EL (cell line): ENCODE measurements around the gene AFDN.

Experiments used
- DNase-seq: peaks from one replicate; pipeline ENCODE4 v3.0.0-alpha.2; 2016

Gene AFDN

GRCh38 chr6:167881327-167881726, 54.6 kb downstream of the AFDN start:
- DNase-seq, result no peak

GRCh38 chr6:167882244-167882643, 55.5 kb downstream of the AFDN start:
- no peak for DNase-seq

- no peak for DNase-seq
Measured at GRCh38 chr6:167888098-167888497, 61.4 kb downstream of the AFDN start.

- peak; percentile 39 for DNase-seq
Measured at GRCh38 chr6:167892835-167893815, 66.4 kb downstream of the AFDN start.

- DNase-seq, result no peak
Measured at GRCh38 chr6:167894965-167895364, 68.3 kb downstream of the AFDN start.

GRCh38 chr6:167896648-167897047, 69.9 kb downstream of the AFDN start:
- no peak for DNase-seq

- peak; percentile 30 for DNase-seq
Measured at GRCh38 chr6:167898673-167899311, 72.1 kb downstream of the AFDN start.

- DNase-seq, result no peak
Measured at GRCh38 chr6:167904791-167905190, 78.1 kb downstream of the AFDN start.

GRCh38 chr6:167906899-167907298, 80.2 kb downstream of the AFDN start:
- no peak for DNase-seq

- peak; percentile 27 for DNase-seq
Measured at GRCh38 chr6:167907837-167908681, 81.3 kb downstream of the AFDN start.

GRCh38 chr6:167910007-167910406, 83.3 kb downstream of the AFDN start:
- DNase-seq, result no peak

GRCh38 chr6:167910652-167911051, 83.9 kb downstream of the AFDN start:
- DNase-seq, result no peak

- no peak for DNase-seq
Measured at GRCh38 chr6:167912494-167912893, 85.8 kb downstream of the AFDN start.

- DNase-seq, result no peak
Measured at GRCh38 chr6:167913699-167914098, 87.0 kb downstream of the AFDN start.

GRCh38 chr6:167915139-167915538, 88.4 kb downstream of the AFDN start:
- no peak for DNase-seq

GRCh38 chr6:167917551-167918154, 90.9 kb downstream of the AFDN start:
- no peak for DNase-seq

- no peak for DNase-seq
Measured at GRCh38 chr6:167918548-167919278, 92.0 kb downstream of the AFDN start.

- DNase-seq, result no peak
Measured at GRCh38 chr6:167919349-167919748, 92.6 kb downstream of the AFDN start.

- no peak for DNase-seq
Measured at GRCh38 chr6:167920165-167920564, 93.5 kb downstream of the AFDN start.

- DNase-seq, result no peak
Measured at GRCh38 chr6:167921831-167922230, 95.1 kb downstream of the AFDN start.

- DNase-seq, result no peak
Measured at GRCh38 chr6:167925026-167925425, 98.3 kb downstream of the AFDN start.

GRCh38 chr6:167927246-167927645, 100.5 kb downstream of the AFDN start:
- DNase-seq, result no peak
